PC-3 (cell line): ENCODE data around the gene MAST4. TPM values are rescaled to one million over a fixed set of nuclear protein-coding genes. Genes with fewer than 3 reads are reported as not detected.

Experiments
- ATAC-seq: fragments of 200-7000 bp; cut with Tn5 transposase; 2 replicates; pipeline ENCODE4 v1.9.1; 2020; ENCODE audit warnings: mild to moderate bottlenecking, moderate library complexity
- BruUV-seq: library from RNA; stranded (reverse); fragments of 400-500 nt; replicated peaks from 2 replicates; lab custom pipeline; 2021; lab: Mats Ljungman, UMichigan
- CTCF ChIA-PET: fragments of 300-600 bp; sonication (Branson Sonifier 250); formaldehyde crosslinking; loops from one replicate; lab custom pipeline; 2022; ENCODE audit warnings: antibody characterized with exemption; lab: Charles Lee
- POLR2A ChIA-PET: fragments of 300-600 bp; sonication (Branson Sonifier 250); formaldehyde crosslinking; loops from one replicate; lab custom pipeline; 2022; ENCODE audit warnings: antibody characterized with exemption; ENCODE audit not compliant: unreplicated experiment; lab: Charles Lee
- DNase-seq: peaks from one replicate; pipeline ENCODE4 v3.0.0-alpha.2; 2015
- H2AFZ ChIP-seq: fragments of 300-600 bp; sonication (generic); 2 replicates; pipeline ENCODE4 v1.6.0; 2016; ENCODE audit warnings: antibody characterized with exemption, low read length
- H3F3A ChIP-seq: fragments of 300-600 bp; sonication (generic); one replicate; pipeline ENCODE4 v1.6.0; 2017; ENCODE audit warnings: antibody characterized with exemption, low read length, control low read depth, mild to moderate bottlenecking; ENCODE audit not compliant: unreplicated experiment
- H3K27ac ChIP-seq: fragments of 300-600 bp; sonication (generic); 2 replicates; pipeline ENCODE4 v1.5.1; 2016; ENCODE audit warnings: mild to moderate bottlenecking, low read length
- H3K27me3 ChIP-seq: fragments of 300-600 bp; sonication (generic); 2 replicates; pipeline ENCODE4 v1.6.1; 2016; ENCODE audit warnings: low read length, mixed read lengths
- H3K36me3 ChIP-seq: fragments of 300-600 bp; sonication (generic); 2 replicates; pipeline ENCODE4 v1.6.1; 2016; ENCODE audit warnings: low read depth, mixed run types, low read length, mixed read lengths
- H3K4me1 ChIP-seq: fragments of 300-600 bp; sonication (generic); 2 replicates; pipeline ENCODE4 v1.5.1; 2016; ENCODE audit warnings: low read length; ENCODE audit not compliant: insufficient read depth
- H3K4me2 ChIP-seq: fragments of 300-600 bp; sonication (generic); 2 replicates; pipeline ENCODE4 v1.6.0; 2016; ENCODE audit warnings: low read length
- H3K4me3 ChIP-seq: fragments of 300-600 bp; sonication (generic); 2 replicates; pipeline ENCODE4 v1.5.1; 2016; ENCODE audit warnings: mild to moderate bottlenecking, low read length, mixed read lengths
- H3K79me2 ChIP-seq: fragments of 300-600 bp; sonication (generic); 2 replicates; pipeline ENCODE4 v1.6.1; 2017; ENCODE audit warnings: low read length, mixed read lengths
- H3K9ac ChIP-seq: fragments of 300-600 bp; sonication (generic); 2 replicates; pipeline ENCODE4 v1.6.0; 2016; ENCODE audit warnings: mild to moderate bottlenecking, low read length
- H3K9me2 ChIP-seq: fragments of 300-600 bp; sonication (generic); replicated peaks from 2 replicates; pipeline ENCODE4 v1.6.1; 2016; ENCODE audit warnings: mixed run types, low read length, mixed read lengths
- H3K9me3 ChIP-seq: fragments of 300-600 bp; sonication (generic); 2 replicates; pipeline ENCODE4 v1.6.1; 2016; ENCODE audit warnings: low read length, mixed read lengths
- H4K20me1 ChIP-seq: fragments of 300-600 bp; sonication (generic); 2 replicates; pipeline ENCODE4 v1.6.1; 2016; ENCODE audit warnings: low read length, mixed read lengths
- EZH2 ChIP-seq: fragments of 300-600 bp; sonication (generic); IDR thresholded peaks from one replicate; pipeline ENCODE4 v1.6.1; 2017; ENCODE audit warnings: antibody characterized with exemption, mild to moderate bottlenecking, low read length; ENCODE audit not compliant: unreplicated experiment
- EZH2phosphoT487 ChIP-seq: fragments of 300-600 bp; sonication (generic); IDR thresholded peaks from 2 replicates; pipeline ENCODE4 v1.6.1; 2018; ENCODE audit warnings: mild to moderate bottlenecking, antibody characterized with exemption, low read length, borderline replicate concordance
- intact Hi-C: fragments of 100-400 bp; cut with micrococcal nuclease; formaldehyde crosslinking; loops from 2 replicates; pipeline ENCODE4 v1.9.0; 2023
- total RNA-seq: library from RNA; depleted of rRNA; stranded (reverse); fragments of >200 nt; gene quantifications from 2 replicates; pipeline ENCODE4 v1.2.3, GENCODE V29; 2014
- TF ChIP-seq, protein P1 (sequence below): fragments of 300-600 bp; sonication (generic); conservative IDR thresholded peaks from 2 replicates; pipeline ENCODE4 v1.5.1; 2017; ENCODE audit warnings: antibody characterized with exemption, low read depth, mild to moderate bottlenecking, low read length

Gene MAST4
- total RNA-seq, 1 experiment from 2014 or later, result 7.9 TPM

DNA sequence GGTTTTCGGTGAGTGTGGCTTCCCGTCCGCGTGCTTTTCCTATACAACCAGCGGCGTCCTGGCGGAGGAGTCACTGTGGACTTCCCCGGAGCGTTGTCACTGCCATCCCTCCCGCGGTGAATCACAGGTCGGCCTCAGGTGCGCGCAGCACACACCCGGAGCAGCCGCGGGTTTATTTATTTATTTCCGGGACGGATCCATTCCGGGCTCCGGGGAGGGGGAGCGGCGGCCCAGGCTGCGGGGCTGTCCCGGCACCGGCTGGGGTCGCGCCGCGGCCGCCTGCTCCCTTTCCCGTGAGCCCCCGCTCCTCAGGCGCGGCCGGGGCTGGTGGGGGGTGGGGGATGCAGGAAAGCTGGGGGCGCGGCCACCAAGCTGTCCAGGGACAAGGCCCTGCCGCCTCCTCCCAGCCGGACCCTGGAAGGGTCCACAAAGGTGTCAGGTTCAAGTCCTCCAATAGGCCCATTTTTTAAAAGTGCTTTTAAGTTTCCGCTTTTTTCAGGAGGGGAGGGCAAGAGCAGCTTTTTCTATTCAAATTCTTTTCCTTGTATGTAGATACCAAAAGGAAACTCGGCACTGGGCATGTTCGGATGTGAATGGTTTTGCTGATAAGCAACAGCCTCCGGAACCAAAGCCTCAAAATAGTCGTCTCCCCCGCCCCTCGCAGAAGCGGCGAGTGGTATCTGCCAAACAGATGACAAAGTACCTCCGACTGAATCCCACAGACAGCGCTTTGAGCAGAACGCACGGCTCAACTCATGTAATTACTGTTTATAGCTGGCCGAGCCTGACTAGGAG, 407.9 kb downstream of the MAST4 start:
- TF ChIP-seq EZH2phosphoT487 (no peak), EZH2 (no peak)
- TF ChIP-seq, protein P1, sequence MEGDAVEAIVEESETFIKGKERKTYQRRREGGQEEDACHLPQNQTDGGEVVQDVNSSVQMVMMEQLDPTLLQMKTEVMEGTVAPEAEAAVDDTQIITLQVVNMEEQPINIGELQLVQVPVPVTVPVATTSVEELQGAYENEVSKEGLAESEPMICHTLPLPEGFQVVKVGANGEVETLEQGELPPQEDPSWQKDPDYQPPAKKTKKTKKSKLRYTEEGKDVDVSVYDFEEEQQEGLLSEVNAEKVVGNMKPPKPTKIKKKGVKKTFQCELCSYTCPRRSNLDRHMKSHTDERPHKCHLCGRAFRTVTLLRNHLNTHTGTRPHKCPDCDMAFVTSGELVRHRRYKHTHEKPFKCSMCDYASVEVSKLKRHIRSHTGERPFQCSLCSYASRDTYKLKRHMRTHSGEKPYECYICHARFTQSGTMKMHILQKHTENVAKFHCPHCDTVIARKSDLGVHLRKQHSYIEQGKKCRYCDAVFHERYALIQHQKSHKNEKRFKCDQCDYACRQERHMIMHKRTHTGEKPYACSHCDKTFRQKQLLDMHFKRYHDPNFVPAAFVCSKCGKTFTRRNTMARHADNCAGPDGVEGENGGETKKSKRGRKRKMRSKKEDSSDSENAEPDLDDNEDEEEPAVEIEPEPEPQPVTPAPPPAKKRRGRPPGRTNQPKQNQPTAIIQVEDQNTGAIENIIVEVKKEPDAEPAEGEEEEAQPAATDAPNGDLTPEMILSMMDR, result no peak
- Histone ChIP-seq H3K4me1 (peaks cover 61% of the 10 kb centered on the region), H2AFZ (peak overlapping the region; percentile 66), H3K79me2 (peaks cover 46% of the 10 kb centered on the region), H3K27me3 (no peaks in the 10 kb centered on the region), H3K4me2 (peak overlapping the region; percentile 92), H3K4me3 (peak overlapping the region; percentile 91), H4K20me1 (no peaks in the 10 kb centered on the region), H3K9me2 (no peaks in the 10 kb centered on the region), H3K9me3 (no peaks in the 10 kb centered on the region), H3F3A (no peaks in the 10 kb centered on the region), H3K27ac (peak overlapping the region; percentile 90), H3K9ac (peak overlapping the region; percentile 90), H3K36me3 (no peaks in the 10 kb centered on the region)
- no TSS peak for BruUV-seq
- POLR2A ChIA-PET, result interaction anchor here (0.6 to 1.0 kb wide), 5 partner anchors 9 to 1212 kb away, joined by 3 to 5 read pairs (median 3); no protein-coding TSS in a partner anchor
- ATAC-seq (peak; percentile 72), DNase-seq (peak; percentile 88)
- intact Hi-C loops, result loop anchor here (2.0 to 10.0 kb wide), 4 partner anchors 47 to 203 kb away; no protein-coding TSS in a partner anchor
- CTCF ChIA-PET, result no interaction called here

DNA sequence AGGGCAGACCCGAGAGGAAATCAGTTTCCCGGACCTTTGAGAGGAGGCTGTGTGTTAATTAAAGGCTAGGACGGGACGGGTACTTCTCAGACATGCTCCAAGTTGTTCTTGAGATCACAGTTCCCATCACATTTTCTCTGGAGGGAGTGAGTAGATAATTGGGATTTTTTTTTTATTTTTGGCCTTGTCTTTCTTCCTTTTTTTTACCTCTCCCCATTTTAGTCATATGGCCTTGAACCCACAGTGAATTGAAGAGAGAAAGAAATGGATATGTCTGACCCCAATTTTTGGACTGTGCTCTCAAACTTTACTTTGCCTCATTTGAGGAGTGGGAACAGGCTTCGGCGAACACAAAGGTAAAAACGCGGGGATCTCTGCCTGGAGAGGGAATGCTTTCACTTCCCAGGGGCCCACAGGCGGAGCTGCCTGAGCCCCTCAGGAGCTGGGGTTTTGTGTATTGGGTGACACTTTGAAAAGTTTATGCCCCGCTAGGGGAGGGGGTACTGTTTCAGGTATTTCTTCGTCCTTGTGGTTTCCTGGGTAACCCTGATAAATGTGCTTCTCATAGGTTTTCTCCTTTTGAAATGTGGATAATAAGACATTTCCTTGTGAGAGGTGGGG, 408.6 kb downstream of the MAST4 start:
- ATAC-seq, result no peak
- peaks cover 53% of the 10 kb centered on the region for H3K79me2 ChIP-seq
- H3K27me3 ChIP-seq, result no peaks in the 10 kb centered on the region

DNA sequence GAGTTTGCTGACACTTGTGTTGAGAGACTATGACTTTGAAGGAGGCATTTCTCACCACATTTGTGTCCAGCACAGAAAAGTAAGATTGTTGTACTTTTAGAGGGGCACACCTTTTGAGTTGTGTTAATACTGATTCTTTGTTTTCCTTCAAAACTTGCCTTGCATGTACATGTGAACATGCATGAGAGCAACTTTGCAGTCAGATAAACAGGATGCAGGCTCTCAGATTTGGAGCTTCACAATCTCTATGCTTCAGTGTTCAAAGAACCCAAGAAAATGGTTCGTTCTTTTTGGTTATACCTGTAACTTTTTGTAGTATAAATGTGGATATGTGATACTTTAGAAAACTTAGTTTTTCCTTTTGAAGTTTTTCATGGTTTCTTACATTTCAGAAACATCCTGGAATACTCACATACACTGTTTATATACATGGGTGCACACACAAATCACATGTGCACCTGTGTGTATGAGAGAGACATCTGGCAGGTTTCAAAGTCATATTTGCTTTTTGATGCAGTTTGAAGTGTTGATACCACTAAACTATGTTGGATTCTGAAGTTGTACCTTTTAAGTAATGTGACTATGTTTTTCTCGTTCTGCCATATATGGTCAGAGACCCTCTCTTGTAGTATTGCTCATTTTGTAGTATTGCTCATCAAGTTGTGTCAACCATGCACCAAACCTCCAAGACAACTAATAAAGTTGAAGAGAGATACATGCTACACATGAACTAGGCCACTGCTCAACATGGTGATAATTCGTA, 409.7 kb downstream of the MAST4 start:
- peak overlapping the region; percentile 91 for H3K4me3 ChIP-seq
- H3K27ac ChIP-seq, result peak overlapping the region; percentile 90
- H3K36me3 ChIP-seq, result no peaks in the 10 kb centered on the region
- peaks cover 67% of the 10 kb centered on the region for H3K4me1 ChIP-seq
- H3K9me3 ChIP-seq, result no peaks in the 10 kb centered on the region
- ATAC-seq, result no peak
- no peaks in the 10 kb centered on the region for H3F3A ChIP-seq
- CTCF ChIA-PET, result no interaction called here
- no peaks in the 10 kb centered on the region for H3K9me2 ChIP-seq
- intact Hi-C loops, result loop anchor here (2.0 to 10.0 kb wide), 4 partner anchors 91 to 201 kb away; no protein-coding TSS in a partner anchor
- H4K20me1 ChIP-seq, result no peaks in the 10 kb centered on the region
- POLR2A ChIA-PET, result interaction anchor here (0.5 kb wide), 1 partner anchor 93 kb away, joined by 3 read pairs; no protein-coding TSS in a partner anchor
- H3K4me2 ChIP-seq, result peak overlapping the region; percentile 92
- TF ChIP-seq EZH2phosphoT487, result no peak
- TF ChIP-seq, protein P1, result no peak
- no peak for TF ChIP-seq EZH2
- no peak overlapping the region for H2AFZ ChIP-seq
- DNase-seq, result no peak
- peaks cover 58% of the 10 kb centered on the region for H3K79me2 ChIP-seq
- peak overlapping the region; percentile 90 for H3K9ac ChIP-seq
- H3K27me3 ChIP-seq, result no peaks in the 10 kb centered on the region
- BruUV-seq, result no TSS peak

More for the DNA sequence above, 408.6 kb downstream of the MAST4 start:
- Histone ChIP-seq H3K4me2 (peak overlapping the region; percentile 92), H3K36me3 (no peaks in the 10 kb centered on the region), H2AFZ (peak overlapping the region; percentile 66; the same call in 1 of the 2 replicates), H3K9me3 (no peaks in the 10 kb centered on the region), H3F3A (no peaks in the 10 kb centered on the region), H3K9ac (peak overlapping the region; percentile 90), H3K4me1 (peaks cover 68% of the 10 kb centered on the region), H3K27ac (peak overlapping the region; percentile 90), H3K4me3 (peak overlapping the region; percentile 91), H4K20me1 (no peaks in the 10 kb centered on the region), H3K9me2 (no peaks in the 10 kb centered on the region)
- TF ChIP-seq EZH2phosphoT487, result no peak
- ChIA-PET POLR2A (interaction anchor here (0.6 to 1.0 kb wide), 3 partner anchors 10 to 1211 kb away, joined by 3 to 4 read pairs (median 3); no protein-coding TSS in a partner anchor), CTCF (no interaction called here)
- no peak for DNase-seq
- BruUV-seq, result TSS peak; percentile 71
- intact Hi-C loops, result loop anchor here (2.0 to 10.0 kb wide), 5 partner anchors 48 to 202 kb away; no protein-coding TSS in a partner anchor
